Transverse colon (tissue), 3 donors: ENCODE measurements around the gene MBD5.

ENCODE experiments used
- EP300 ChIP-seq: sonication (generic); formaldehyde crosslinking; IDR thresholded peaks from one replicate; pipeline ENCODE4 v1.6.1; 2017; ENCODE audit warnings: antibody characterized with exemption, low read depth
- POLR2A ChIP-seq: fragments of 450-650 bp; IDR thresholded peaks from one replicate; pipeline ENCODE4 v1.6.1; 2016; ENCODE audit warnings: antibody characterized with exemption, mild to moderate bottlenecking, moderate library complexity
- TF ChIP-seq, protein P1 (sequence below), 5 experiments: fragments of 200-600 bp in 3 of 5; fragments of 450-650 bp in 2 of 5; sonication (generic) in 3 of 5; IDR thresholded peaks; 1 replicate in 2 of 5; 2 replicates in 3 of 5; pipeline ENCODE4 v1.5.1; 2016 to 2017; ENCODE audit warnings: antibody characterized with exemption in 5 of 5, inconsistent platforms in 3 of 5, mild to moderate bottlenecking in 2 of 5, moderate library complexity in 1 of 5

- TF ChIP-seq, protein P1, sequence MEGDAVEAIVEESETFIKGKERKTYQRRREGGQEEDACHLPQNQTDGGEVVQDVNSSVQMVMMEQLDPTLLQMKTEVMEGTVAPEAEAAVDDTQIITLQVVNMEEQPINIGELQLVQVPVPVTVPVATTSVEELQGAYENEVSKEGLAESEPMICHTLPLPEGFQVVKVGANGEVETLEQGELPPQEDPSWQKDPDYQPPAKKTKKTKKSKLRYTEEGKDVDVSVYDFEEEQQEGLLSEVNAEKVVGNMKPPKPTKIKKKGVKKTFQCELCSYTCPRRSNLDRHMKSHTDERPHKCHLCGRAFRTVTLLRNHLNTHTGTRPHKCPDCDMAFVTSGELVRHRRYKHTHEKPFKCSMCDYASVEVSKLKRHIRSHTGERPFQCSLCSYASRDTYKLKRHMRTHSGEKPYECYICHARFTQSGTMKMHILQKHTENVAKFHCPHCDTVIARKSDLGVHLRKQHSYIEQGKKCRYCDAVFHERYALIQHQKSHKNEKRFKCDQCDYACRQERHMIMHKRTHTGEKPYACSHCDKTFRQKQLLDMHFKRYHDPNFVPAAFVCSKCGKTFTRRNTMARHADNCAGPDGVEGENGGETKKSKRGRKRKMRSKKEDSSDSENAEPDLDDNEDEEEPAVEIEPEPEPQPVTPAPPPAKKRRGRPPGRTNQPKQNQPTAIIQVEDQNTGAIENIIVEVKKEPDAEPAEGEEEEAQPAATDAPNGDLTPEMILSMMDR (IDR thresholded peaks at IDR 0.05), result no peak
- TF ChIP-seq POLR2A, result no peak
- no peak for TF ChIP-seq EP300
Observed at GRCh38 chr2:148259674-148260073, 238.8 kb downstream of the MBD5 start.
